ENCODE data around the gene TSC22D4. TPM values are rescaled to one million over a fixed set of nuclear protein-coding genes. Genes with fewer than 3 reads are reported as not detected.
A peak's percentile ranks its signal among the peaks of the same experiment; 100 is the strongest.

TSC22D4 gene
- total RNA-seq, 1 donor, result 18.5 TPM

DNA sequence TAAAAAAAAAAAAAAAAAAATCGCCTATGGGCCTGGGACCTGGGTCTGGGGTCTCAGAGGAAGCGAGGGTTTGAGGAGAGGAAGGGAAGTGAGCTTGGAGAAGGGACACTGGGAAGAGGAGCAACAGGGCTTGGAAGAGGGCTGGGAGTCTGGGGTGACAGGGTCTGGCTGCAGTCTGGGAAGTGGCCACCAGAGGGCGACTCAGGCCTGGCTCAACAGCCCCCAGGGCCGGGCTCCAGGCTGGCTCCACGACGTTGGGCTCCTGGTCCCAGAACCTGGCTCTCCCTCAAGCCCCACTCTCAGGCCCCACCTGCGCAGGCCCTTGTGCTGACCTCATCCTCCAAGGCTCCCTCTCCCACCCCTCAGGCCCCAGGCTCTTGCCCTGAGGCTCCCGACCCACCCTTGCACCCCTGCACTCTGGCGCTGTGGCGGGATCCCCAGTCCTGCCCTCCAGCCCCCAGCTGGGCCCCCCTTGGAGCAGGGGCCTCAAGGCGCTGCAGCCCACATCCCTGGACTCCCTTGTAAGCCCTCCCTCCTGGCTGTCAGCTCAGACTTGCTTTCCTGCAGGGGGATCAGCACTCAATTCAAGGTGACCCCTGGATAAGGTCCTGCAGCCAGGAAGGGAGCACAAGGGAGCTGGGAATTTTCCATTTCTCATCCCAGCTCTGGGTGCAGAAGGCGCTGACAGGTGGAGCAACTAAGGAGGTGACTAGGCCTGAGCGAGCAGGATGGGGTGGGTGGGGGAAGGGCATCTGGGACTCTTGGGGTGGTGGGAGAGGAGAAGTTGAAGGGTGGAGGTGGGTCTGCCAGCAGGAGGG, 9.6 kb downstream of the TSC22D4 start:
- H3K36me3 ChIP-seq (ENCODE audit: insufficient read depth, low read length), result peaks cover 12% of the 10 kb centered on the region
- peak; percentile 86 for TF ChIP-seq CTCF (IDR thresholded peaks at IDR 0.05; ENCODE audit: extremely low read depth, low read depth, low read length)

GRCh38 chr7:100467638-100468373, 11.2 kb downstream of the TSC22D4 start:
- Histone ChIP-seq H2AFZ (ENCODE audit: low read length) (no peak overlapping the region), H3K4me2 (ENCODE audit: insufficient read depth, low read length) (no peak overlapping the region), H3K36me3 (ENCODE audit: insufficient read depth, low read length) (peaks cover 5% of the 10 kb centered on the region), H4K20me1 (ENCODE audit: insufficient read depth, low read length) (peaks cover 8% of the 10 kb centered on the region), H3K4me1 (ENCODE audit: insufficient read depth, low read length) (peaks cover 2% of the 10 kb centered on the region), H3K27ac (ENCODE audit: low read depth, low read length) (no peak overlapping the region), H3K79me2 (ENCODE audit: insufficient read depth, low read length) (peaks cover 14% of the 10 kb centered on the region), H3K27me3 (ENCODE audit: insufficient read depth, low read length) (no peaks in the 10 kb centered on the region), H3K4me3 (ENCODE audit: insufficient read depth, low read length) (no peak overlapping the region), H3K9me3 (ENCODE audit: low read depth, low read length) (no peaks in the 10 kb centered on the region)
- peak; percentile 49 for DNase-seq (ENCODE audit: insufficient read length, low spot score, missing footprints)
- no peak for TF ChIP-seq CTCF (IDR thresholded peaks at IDR 0.05; ENCODE audit: extremely low read depth, low read depth, low read length)

More for the DNA sequence above, 9.6 kb downstream of the TSC22D4 start:
- Histone ChIP-seq H3K4me2 (ENCODE audit: insufficient read depth, low read length) (no peak overlapping the region), H3K4me3 (ENCODE audit: insufficient read depth, low read length) (no peak overlapping the region), H3K27me3 (ENCODE audit: insufficient read depth, low read length) (no peaks in the 10 kb centered on the region), H2AFZ (ENCODE audit: low read length) (no peak overlapping the region), H3K9me3 (ENCODE audit: low read depth, low read length) (no peaks in the 10 kb centered on the region), H3K4me1 (ENCODE audit: insufficient read depth, low read length) (peaks cover 7% of the 10 kb centered on the region), H3K27ac (ENCODE audit: low read depth, low read length) (no peak overlapping the region), H4K20me1 (ENCODE audit: insufficient read depth, low read length) (peaks cover 14% of the 10 kb centered on the region), H3K79me2 (ENCODE audit: insufficient read depth, low read length) (peaks cover 22% of the 10 kb centered on the region)
- peak; percentile 99 for DNase-seq (ENCODE audit: insufficient read length, low spot score, missing footprints)

DNA sequence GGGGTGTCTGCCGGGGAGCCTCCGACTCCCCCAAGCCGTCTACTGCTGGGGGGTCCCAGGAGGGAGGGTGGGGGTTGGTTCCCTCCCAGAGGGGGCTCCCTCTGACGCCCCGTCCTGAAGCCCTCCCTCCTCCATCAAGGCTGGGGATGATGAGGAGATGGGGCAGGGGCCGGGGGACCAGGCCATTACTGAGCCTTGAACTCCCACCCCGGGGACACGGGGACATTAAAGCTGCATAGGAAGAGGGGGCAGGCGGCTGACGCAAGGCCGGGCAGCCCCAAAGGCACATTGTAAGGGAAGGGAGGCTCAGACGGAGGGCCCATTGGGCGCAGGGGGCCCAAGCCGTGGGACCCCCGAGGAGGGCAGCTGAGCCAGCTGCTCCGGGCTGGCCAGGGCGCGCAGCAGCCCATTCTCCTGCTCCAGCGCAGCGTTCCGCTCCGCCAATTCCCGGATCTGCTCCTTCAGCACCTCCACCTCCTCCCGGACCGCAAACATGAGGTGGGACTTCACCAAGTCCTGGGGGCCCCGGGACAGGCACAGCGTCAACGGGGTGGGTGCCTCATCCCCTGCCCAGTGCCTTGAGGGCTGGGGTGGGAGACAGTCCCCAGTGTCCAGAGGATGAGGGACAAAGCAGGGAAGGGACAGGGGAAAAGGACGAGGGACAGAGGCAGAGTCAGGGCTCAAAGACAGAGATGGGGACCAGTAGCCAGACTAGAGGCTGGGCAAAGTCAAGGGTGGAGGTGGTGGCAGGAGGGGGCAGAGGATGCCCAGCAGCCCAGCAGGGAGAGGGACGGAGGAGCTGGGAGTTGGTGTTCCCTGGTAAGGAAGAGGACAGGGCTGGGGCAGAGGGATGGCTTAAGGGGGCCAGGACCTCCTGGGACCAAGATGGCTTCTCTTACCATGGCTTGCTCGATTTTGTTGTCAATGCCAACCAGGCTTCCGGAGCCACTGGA, 12.1 kb downstream of the TSC22D4 start:
- peak; percentile 46 for DNase-seq (ENCODE audit: insufficient read length, low spot score, missing footprints)
- Histone ChIP-seq H3K79me2 (ENCODE audit: insufficient read depth, low read length) (peaks cover 12% of the 10 kb centered on the region), H3K9me3 (ENCODE audit: low read depth, low read length) (no peaks in the 10 kb centered on the region), H3K36me3 (ENCODE audit: insufficient read depth, low read length) (peaks cover 5% of the 10 kb centered on the region), H3K4me1 (ENCODE audit: insufficient read depth, low read length) (no peaks in the 10 kb centered on the region), H3K4me2 (ENCODE audit: insufficient read depth, low read length) (no peak overlapping the region), H2AFZ (ENCODE audit: low read length) (no peak overlapping the region), H4K20me1 (ENCODE audit: insufficient read depth, low read length) (peaks cover 8% of the 10 kb centered on the region), H3K27ac (ENCODE audit: low read depth, low read length) (no peak overlapping the region), H3K4me3 (ENCODE audit: insufficient read depth, low read length) (no peak overlapping the region), H3K27me3 (ENCODE audit: insufficient read depth, low read length) (no peaks in the 10 kb centered on the region)
- no peak for TF ChIP-seq CTCF (IDR thresholded peaks at IDR 0.05; ENCODE audit: extremely low read depth, low read depth, low read length)
